CD4-positive, alpha-beta T cell treated with Interleukin-15 for 1 hour (primary cell): ENCODE data around the gene TIFAB.

Experiments
- DNase-seq: peaks from one replicate; pipeline ENCODE4 v3.0.0-alpha.2; 2020

The TIFAB gene

DNA sequence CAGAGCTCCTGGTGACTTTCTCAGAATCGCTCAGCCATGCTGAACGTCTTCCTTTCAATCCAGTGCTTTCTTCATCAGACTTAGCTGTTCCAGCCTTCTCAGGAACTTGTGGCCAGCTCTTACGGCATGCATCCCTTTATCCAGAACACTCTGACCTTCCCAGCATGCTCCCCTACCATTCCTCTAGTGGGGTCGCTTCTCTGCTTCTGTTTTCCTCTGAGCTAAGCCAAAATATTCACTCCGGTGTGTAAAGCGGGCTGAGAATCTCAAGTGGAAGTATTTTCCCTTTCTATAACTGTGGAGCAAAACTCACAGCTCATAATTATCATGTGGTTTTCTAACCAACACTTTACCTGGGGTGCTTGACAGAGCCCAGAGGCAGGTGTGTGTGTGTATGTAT lies 11.2 kb downstream of the TIFAB start:
- no peak for DNase-seq

DNA sequence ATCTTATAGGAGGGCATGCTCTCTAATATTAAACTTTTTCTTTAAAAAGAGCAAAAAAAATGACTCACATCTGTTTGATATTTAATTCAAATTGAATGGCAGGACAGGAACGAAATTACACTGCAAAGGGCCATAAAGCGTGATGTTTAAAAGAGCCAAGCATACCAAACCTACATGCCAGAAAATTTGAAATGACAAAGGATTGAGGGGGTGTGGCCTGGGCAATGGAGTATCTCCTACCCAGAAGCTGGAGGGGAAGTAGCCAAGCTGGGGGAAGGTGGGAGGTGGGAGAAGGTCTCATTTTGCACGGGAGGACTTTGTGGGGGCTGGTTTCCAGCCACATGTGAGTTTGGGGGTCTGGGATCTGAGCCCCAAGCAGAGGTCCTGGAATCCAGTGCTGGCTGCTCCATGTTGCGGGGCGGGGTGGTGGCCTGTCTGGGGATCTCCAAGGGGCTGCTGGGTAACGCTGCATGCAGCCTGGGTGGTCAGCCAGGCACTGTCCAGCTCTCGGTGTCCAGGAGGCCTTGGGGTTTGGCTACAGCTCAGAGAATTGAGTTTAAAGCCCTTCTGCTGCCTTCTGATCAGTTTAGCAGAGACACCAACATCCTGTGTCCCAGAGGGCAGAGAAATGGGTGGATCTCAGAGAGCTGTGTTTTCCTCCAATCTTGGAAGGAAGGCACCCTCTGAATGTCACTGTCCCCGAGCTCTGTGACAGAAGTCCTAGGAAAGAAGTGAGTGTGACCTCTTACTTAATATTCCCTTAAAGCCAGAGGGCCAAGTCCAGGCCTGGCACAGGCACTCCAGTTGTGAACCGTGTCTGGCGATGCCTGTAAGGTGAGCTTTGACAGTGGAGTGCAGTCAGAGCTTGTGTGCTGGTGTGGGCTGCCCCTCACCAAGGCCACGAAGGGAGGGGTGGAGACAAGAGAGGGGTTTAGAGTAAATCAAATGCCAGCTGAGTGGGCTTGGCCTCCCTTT lies 12.6 kb downstream of the TIFAB start:
- no peak for DNase-seq

DNA sequence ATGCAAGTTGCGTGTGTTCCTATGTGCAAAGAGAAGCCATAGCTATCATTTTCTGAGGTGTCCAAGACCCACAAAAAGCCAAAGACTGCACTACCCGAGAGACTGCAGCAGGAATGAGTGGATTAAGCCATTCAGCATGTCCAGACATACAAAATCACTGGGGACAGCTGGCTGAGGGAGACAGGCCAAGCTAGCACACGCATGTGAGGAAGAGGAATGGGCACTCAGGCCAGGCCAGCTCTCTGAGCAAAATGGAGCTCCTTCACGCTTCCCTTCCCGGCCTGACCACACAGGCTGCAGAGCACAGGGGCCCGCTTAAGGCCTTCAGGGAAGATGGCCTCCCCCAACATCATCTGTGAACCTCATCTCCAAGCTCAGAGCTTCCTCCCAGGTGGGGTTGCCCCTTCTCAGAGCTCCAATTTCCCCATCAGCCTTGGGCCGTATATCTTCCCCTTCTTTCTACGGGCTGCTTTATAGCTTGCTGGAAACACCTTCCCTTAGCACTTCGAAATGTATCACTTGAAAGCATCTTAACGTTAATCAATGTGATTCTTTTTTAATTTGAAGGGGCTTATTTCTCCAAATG lies 13.4 kb downstream of the TIFAB start:
- DNase-seq = no peak

DNA sequence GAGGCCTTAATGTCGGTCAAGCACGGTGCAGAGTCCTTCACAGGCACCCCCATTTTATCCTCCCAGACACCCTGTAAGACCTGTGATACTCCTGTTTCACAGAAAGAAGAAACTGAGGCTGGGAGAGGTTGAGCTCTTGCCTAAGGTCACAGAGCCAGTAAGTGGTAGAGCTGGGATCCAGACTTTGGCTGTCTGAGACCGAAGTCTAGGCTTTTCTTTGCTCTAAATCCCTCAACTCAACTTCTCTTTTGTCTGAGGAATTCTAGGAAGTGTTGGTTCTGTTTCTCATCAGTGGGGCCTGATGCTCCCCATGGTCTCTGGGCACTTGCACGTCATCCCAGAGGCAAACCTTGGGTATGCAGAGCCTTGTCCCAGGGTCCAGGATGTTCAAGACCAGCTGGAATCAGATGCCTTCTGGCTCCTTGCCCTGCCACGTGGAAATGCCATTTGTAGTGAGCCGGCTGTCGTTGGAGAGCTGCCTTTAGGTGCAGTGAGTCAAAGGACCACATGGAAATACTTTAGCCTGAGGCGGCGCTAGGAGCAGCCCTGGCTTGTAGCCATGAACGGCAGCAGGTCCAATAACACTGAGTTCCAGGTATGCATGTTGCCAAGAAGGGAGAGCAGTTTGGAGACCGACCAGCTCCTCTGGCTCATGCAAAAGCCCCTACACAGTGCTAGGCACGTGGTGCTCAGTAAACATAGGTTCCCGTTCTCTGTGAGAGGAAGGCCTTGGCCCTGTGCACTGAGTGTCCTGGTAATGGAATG lies 14.2 kb downstream of the TIFAB start:
- DNase-seq = no peak

DNA sequence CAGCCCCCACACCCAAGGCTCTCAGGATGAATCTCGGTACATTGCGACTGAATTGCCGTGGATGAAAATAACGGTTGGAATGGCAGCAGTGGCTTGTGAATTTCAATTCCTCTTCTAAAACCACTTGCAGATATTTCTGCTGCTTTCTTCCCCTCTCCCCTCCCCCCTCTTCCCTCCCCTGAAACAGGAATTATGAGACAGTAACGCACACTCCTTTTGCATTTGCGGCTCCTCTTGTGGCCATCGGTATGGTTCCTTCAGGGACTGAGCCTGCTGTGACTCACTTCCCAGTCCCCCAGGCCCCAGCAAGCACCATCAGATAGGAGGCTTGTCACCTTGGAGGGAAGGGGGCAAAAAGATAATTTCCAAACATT lies 14.7 kb downstream of the TIFAB start:
- peak; percentile 49 for DNase-seq

DNA sequence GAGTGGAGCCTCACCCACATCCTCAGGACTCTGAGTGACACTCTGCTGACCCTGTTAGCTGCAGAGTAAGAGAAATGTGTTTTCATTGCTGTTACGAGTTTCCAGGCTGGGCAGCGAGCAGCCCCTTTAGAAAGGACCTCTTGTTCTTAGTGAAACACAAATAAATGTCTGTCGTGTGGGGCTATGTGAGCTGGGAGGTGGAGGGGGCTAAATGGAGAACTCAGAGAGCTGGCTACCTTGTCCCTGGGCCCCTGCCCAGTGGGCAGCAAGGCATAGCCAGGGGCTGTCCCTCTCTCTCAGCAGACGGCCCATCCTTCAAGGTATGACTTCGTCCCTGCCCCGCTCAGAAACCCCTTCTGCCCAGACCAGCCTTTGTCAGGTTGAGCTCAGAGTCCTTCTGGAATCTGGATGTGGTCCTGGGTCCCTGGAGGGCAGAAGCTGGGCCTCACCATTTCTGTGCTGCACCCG lies 15.2 kb downstream of the TIFAB start:
- DNase-seq = no peak

DNA sequence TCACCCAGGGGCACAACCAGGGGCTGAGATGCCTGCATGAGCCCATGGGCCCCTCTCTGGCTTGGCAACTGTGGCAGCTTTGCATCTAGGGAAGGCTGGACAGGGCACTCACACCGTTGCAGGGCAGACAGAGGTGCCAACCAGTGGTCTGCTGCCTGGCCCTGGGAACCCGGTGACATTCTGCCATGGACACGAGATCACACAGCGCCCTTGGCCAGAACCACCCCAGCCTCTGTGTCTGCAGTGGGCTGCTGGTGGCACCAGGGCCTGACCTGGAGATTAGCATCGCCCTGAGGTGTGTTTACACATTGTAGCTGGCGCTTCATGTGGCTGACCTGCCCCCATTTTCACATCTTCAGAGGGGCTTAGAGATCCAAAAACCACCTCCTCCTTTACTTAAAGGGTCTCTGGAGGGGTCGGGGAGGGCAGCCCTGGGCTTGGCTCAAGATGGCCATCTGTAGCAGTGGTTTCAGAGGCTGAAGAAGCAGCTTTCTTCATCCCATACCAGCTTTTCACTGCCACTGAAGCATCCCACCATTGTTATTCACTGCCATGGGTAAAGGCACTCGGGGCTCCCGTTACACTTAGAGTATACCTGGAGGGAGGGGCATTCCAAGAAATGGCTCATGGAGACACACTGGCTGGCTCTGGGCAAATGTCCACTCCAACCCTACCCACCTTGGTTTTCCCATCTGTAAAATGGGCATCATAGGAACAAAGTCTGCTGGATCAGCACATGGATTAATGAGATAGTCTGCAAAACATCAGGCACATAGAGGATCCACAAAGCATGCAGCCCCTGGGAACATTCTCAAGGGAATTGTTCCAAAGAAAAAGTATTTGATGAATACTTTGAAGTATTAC lies 16.5 kb downstream of the TIFAB start:
- no peak for DNase-seq

DNA sequence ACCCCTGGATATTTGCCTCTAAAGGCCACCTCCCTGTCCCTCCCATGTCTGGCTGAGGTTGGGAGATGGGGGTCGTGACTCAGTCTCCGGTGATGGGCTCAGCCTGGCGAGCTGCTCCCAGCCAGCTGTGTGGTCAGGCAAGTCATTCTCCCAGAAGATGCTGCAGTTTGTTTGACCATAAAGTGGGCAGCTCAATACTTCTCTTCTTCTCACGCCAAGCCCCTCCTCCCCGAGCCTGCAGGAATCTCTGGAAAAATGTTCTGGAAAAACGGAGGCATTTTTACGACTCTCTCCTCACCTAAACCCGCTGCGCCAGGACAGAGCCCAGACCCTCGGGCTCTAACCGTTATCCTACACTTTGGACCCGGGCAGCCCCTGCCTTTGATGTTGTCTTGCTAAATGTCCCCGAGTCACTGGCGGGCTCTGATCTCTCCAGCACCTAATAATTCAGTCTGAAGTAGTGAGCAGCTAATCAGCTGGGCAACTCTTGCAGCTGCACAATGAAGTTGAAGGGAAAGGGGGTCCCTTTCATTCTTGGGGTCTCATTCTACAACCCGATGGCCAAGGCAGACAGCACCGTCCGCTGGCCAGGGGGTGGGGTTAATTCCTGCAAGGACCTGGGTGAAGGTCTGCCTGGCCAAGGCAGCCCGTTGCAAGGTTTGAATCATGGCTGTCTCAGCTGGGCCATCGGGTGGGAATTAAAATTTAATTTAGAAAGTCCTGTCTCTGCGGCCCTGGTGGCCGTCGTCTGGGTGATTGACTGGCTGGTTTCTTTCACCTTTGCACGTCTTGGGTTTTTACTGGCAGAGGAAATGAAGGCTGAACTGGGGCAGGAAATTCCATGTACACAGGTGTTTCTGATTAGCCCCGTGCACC lies 17.3 kb downstream of the TIFAB start:
- no peak for DNase-seq

DNA sequence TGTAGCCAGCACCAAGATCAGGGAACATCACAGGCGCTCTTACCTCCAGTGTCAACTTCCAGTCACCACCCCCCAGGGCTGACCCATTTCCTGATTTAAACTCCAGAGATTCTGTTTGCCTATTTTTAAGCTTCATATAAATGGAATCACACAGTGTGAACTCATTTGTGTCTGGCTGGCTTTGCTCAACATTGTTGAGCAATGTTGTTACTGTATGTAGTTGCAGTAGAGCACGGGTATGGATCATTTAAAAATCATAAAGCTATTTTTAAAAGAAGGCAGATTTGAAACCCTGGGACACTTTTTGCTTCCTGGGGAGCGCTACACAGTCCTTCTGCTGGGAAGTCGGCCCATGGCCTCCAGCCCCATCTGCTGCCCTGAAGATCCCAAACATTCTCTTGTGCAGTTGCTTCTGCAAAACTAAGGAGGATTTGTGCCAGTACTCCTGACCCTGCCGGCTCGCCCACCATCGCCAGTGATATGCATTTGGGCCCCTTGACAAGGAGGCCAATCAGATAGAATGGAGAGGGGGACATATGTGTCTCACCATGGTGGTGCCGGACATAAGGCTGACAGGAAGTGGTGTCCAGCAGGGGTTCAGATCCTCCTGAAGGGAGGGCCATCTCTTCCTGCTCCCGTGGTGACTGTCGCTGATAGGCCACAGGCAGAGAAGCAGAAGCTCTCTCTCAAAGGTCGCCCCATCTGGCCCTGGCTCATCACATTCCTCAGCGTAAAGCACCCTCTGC lies 18.3 kb downstream of the TIFAB start:
- DNase-seq = no peak

DNA sequence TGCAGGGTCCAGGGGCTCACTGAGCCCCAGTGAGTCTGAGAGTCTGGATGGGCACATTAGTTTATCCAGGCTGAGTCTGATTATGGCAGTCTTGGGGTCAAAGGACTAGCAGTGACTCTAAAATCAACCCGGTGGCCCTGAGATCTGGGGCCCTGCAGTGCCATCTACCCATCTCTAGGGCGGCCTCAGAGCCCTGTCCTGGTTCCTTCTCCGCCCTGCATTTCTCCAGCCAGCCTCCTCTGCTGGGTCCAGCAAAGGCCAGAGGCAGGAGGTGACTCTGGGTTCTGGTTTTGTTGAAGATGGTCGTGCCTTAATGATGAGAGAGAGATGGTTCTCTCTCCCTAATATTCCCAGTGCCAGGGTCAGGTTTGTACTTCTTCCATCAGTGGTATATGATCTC lies 20.0 kb downstream of the TIFAB start:
- no peak for DNase-seq

DNA sequence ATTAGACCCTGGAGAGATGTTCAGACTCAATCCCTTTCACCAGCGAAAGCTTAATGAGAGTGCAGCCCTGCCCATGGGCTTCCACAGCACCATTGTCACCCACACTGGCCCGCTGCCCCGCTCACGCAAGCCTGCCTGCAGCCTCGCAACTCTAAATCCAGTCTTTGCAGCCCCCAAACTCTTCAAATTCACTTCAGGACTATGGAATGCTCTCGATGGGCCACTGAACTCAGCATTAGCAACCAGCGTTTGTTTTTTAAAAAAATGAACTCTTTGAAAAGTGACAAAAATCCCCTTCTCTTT lies 22.1 kb downstream of the TIFAB start:
- DNase-seq = no peak

DNA sequence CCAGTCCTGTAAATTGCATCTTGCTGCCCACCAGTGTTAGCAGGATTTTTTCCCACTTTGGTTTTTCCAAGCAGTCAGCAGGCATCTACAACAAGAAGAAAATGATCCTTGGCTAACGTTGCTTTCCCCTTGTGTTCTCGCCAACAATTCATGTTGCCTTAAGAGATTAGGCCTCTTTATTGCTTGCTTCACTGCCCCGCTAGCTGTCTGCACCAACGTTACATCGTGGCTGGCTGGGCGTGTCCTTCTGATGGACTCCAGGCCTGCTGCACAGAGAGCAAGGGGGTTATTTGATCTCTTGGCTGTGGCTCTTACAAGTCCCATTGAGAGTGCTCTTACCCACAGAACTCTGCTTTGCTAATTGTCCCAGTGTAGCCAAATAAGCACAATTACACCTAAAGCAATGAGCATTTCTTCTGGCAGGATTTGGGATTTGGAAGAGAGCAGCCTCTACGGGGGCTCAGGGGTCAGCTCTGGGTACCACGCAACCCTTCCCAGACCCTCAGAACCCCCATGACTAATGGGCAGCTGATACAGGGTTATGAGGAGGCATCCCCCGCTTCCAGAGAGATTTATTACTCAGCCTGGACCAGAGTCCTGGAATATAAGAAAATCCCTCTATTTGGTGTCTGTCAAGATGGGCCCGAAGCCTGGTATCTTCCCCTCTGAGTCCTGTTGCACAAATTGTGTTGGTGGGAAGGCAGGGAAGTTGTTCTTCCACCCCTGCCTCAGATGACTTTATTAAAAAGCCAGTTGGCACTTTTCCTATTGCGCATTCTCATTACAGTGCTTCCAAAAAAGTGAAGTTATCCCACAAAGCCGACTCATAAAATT lies 22.6 kb downstream of the TIFAB start:
- DNase-seq = no peak

DNA sequence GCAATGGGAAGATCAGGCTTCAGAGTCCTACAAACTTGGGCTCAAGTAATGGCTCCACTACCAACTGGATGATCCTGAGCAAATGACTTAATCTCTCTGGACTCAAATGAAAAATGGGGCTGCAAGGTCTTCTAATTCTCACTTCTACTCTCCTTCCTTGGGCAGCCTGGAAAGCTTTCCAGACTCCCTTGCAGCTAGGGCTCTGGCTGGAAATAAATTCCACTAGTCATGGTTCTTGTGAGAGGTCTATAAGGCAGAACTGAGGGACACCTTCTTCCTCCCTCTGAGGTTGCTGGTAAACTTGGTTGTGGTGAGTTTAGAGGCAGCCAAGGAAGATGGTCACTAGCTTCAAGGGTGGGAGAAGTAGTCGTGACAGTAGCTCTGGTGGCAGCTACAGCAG lies 23.6 kb downstream of the TIFAB start:
- DNase-seq = no peak

DNA sequence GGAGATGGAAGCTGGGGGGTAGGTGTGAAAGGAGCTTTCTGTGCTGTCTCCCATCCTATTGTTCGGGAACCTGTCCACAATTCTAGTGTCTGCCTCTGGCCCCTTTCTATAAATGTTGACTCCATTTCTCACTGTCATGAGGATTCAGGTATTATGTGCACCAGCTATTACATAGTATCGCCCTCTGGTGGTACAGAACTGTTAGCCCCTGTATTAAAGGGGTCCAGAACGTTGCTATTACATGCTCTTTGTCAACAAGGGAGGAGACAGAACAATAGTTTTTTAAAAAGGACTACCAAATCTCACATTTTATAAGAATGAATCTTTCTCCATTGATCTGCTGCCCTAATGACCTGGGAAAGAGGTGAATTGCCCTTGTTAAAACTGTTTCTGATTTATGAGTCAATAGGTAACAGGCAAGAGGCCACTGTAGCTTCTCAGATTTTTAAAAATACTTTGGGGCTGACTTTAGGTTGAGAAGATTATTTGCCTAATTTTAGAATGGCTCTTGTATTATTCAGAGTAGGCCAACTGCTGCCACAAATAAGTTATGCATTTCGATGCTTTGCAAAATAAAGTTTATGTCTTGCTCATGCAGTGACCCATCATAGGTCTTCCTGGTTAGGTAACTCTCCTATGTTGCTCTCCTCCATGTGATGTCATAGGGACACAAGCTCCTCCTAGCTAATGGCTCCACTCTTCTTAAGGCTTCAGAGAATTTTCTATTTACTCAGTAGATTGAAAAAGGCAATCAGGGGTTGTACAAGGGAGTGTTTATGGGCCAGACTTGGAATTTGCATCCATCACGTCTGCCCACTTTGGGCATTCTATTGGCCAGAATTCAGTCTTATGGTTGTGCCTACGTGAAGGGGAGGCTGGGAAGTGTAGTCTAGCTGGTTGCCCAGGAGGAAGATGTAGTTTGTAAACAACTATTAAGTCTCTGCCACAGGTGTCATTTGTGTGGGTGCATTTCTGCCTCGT lies 25.8 kb downstream of the TIFAB start:
- DNase-seq = no peak

DNA sequence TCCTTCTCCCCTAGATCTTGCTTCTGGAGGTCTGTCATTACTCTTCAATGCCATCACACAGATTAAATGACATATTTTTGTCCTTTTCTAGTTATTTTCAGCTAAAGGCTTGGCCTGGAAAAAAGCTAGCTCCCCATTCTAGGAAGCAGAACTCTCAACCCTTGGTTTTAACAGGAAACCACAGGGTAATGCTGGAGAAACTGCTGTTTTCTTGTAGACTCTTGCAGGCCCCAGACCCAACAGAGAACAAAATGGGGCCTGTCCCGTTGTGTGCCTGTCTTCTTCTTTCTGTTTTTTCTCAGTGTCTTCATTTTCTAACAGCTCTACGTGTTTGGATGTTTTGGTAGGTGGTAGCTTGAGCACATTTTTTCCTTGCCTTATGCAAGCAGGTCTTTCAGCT lies 26.5 kb downstream of the TIFAB start:
- no peak for DNase-seq

DNA sequence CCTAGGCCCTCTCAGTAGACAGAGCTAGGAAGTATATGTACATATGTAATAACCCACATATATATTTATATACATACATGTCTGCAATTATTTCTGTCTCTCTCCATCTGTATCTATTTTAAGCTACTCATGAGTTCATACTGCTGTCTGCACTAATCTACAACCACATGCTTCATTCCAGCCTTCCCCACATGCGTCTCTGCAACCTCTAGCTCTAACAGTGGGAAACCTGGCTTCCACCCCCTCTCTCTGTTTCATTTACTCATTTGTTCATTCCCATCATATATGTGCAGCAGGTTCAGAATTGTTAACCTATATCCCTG lies 28.3 kb downstream of the TIFAB start:
- no peak for DNase-seq

DNA sequence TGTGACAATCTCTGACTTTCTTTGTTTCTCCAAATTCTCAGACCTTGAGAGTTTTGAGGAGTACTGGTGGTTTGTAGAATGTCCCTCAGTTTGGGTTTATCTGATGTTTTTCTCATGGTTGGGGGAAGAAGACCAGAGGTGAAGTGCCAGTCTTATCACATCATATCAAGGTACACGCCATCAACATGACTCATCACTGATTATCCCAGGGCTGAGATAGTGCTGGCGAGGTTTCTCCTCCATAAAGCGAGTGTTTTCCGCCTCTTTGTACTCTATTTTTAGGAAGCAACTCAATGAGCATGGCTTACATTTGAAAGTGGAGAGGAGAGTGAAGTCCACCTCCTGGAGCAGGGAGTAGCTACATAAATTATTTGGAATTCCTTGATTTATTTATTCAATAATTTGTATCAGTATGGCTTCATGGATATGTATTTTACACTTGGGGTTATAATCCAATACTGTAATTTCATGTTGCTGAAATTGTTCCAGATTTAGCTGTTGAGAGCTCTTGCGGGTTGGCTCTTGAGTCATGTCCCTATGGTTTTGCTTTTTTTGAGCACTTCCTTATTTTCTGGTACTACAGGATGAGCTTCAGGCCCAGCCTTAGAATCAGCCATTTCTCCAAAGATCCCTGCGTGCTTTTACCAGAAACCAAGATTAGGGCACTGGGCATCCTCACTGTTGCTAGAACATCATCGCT lies 28.9 kb downstream of the TIFAB start:
- DNase-seq = no peak

DNA sequence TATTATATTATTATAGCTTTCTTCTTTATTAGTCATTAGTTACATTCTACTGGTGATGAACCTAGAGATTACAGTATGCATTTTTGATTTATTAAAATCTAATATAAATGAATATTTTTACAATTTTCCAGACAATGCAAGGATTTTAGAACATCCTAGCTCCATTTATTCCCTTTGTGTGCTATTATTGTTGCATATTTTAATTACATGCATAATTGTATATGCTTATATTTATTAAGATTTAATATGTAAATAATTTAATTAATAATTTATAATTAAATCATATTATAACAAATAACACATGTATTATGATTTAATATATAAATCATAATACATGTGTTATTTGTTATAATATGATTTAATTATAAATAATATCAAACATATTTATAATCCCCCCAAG lies 29.7 kb downstream of the TIFAB start:
- no peak for DNase-seq
